ENCODE measurements around the gene DNAH10. TPM values are rescaled to one million over a fixed set of nuclear protein-coding genes. Genes with fewer than 3 reads are reported as not detected.
"Not testable (repeated sequence)": the region's sequence is repeated elsewhere in the genome, so short reads cannot be mapped to it uniquely, and the experiment has no call there.

The DNAH10 gene
- total RNA-seq, 2 experiments from 2014 or later, result 0.38 to 0.43 TPM

DNA sequence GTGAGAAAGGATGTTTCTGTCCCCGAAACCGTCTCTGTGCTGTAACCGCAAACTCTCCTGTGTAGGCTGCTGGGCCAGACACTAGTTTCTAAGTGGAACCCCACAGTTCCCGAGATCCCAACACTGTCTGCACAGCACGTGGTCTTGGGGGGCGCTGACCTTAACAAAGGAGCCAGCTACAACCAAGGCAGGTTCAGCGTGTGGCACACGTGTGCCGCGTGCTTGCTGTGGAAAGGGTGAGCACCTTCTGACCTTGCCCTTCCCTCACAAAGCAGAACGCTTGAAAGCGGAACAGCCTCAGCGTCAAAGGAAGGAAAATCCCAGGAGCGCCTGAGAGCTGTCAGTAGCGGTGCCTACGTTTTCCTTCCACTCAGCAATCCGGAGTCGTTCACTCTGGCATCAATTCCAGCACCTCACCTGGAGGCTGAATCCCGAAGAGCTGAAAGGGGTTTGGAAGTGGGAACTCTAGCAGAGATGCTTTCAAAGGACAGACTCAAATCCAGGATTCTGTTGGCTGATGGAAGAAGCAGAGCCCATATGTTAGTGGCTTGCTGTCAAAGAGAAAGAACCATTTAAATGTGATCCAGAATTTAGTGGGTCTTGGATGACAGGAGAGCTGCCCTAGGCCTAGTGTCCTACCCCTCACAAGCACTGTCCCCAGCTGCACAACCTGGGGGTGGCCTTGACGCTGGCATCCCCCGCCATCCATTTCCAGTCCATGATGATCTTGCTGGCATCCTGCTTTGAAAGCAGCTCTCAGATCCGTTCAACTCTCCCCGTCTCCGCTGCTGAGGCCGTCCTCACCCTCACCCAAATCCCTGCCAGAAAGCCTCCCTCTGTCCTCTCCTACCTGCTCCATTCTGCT is 183.4 kb downstream of the DNAH10 start:
- Mint-ChIP-seq H3K27me3 (no peaks in the 10 kb centered on the region), H3K36me3 (ENCODE audit: low read depth) (peaks cover 12% of the 10 kb centered on the region), H3K4me1 (ENCODE audit: low read depth) (no peaks in the 10 kb centered on the region), H3K4me3 (no peak overlapping the region), H3K9me3 (no peaks in the 10 kb centered on the region), H3K27ac (no peak overlapping the region)
- ChIA-PET CTCF (interaction anchor here (1.0 kb wide), 1 partner anchor 15 kb away, joined by 3 read pairs; no protein-coding TSS in a partner anchor), POLR2A (no interaction called here)
- no peak for DNase-seq
- ATAC-seq, result no peak
- TF ChIP-seq CTCF (IDR thresholded peaks at IDR 0.05), result no peak
- intact Hi-C loops (cut with micrococcal nuclease), result no loop called here

- CTCF ChIA-PET, result interaction anchor here (1.0 kb wide), 1 partner anchor 15 kb away, joined by 3 read pairs; no protein-coding TSS in a partner anchor
- no peak for DNase-seq
- Mint-ChIP-seq H3K4me3 (no peak overlapping the region), H3K27me3 (no peaks in the 10 kb centered on the region), H3K27ac (no peak overlapping the region), H3K9me3 (no peaks in the 10 kb centered on the region), H3K36me3 (ENCODE audit: low read depth) (peaks cover 12% of the 10 kb centered on the region), H3K4me1 (ENCODE audit: low read depth) (no peaks in the 10 kb centered on the region)
- intact Hi-C loops (cut with micrococcal nuclease), result no loop called here
- no peak for ATAC-seq
- no peak for TF ChIP-seq CTCF (IDR thresholded peaks at IDR 0.05)
- POLR2A ChIA-PET, result no interaction called here
Measured at GRCh38 chr12:123946152-123946515, 184.0 kb downstream of the DNAH10 start.

- intact Hi-C loops (cut with micrococcal nuclease); H3K27ac Mint-ChIP-seq; H3K27me3 Mint-ChIP-seq; H3K36me3 Mint-ChIP-seq (ENCODE audit: low read depth); CTCF ChIA-PET; ATAC-seq; H3K9me3 Mint-ChIP-seq; H3K4me3 Mint-ChIP-seq; DNase-seq; POLR2A ChIA-PET; H3K4me1 Mint-ChIP-seq (ENCODE audit: low read depth): not testable (repeated sequence)
Measured at GRCh38 chr12:123946516-123947505, 184.7 kb downstream of the DNAH10 start.

DNA sequence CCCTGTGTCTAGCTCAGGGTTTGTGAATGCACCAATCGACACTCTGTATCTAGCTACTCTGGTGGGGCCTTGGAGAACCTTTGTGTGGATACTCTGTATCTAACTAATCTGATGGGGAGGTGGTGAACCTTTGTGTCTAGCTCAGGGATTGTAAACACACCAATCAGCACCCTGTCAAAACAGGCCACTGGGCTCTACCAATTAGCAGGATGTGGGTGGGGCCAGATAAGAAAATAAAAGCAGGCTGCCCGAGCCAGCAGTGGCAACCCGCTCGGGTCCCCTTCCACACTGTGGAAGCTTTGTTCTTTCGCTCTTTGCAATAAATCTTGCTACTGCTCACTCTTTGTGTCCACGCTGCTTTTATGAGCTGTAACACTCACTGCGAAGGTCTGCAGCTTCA is 185.4 kb downstream of the DNAH10 start:
- POLR2A ChIA-PET; H3K27ac Mint-ChIP-seq; intact Hi-C loops (cut with micrococcal nuclease); H3K4me1 Mint-ChIP-seq (ENCODE audit: low read depth); H3K36me3 Mint-ChIP-seq (ENCODE audit: low read depth); CTCF ChIA-PET; H3K4me3 Mint-ChIP-seq; H3K27me3 Mint-ChIP-seq; H3K9me3 Mint-ChIP-seq; DNase-seq; ATAC-seq: not testable (repeated sequence)

- Mint-ChIP-seq H3K4me3 (no peak overlapping the region), H3K36me3 (ENCODE audit: low read depth) (no peaks in the 10 kb centered on the region), H3K9me3 (no peaks in the 10 kb centered on the region), H3K4me1 (ENCODE audit: low read depth) (no peaks in the 10 kb centered on the region), H3K27me3 (no peaks in the 10 kb centered on the region), H3K27ac (no peak overlapping the region)
- DNase-seq (no peak), ATAC-seq (no peak)
- intact Hi-C loops (cut with micrococcal nuclease), result no loop called here
- no peak for TF ChIP-seq CTCF (IDR thresholded peaks at IDR 0.05)
- POLR2A ChIA-PET, result no interaction called here
- CTCF ChIA-PET, result no interaction called here
Measured at GRCh38 chr12:123948401-123948795, 186.3 kb downstream of the DNAH10 start.

Measured in activated CD8-positive, alpha-beta T cell treated with anti-CD3 and anti-CD28 coated beads for 36 hours (primary cell).